GM21526 (cell line): ENCODE measurements around the gene PCDHA7.
"Not testable (repeated sequence)": the region's sequence is repeated elsewhere in the genome, so short reads cannot be mapped to it uniquely, and the experiment has no call there.

Source experiments
- ATAC-seq: cut with Tn5 transposase; IDR thresholded peaks from one replicate; pipeline ENCODE4 v1.9.1; 2021; ENCODE audit warnings: moderate library complexity; ENCODE audit not compliant: unreplicated experiment, low FRiP score

Gene PCDHA7

GRCh38 chr5:140857987-140858240 lies 23.8 kb downstream of the PCDHA7 start:
- no peak for ATAC-seq

GRCh38 chr5:140862441-140863295 lies 28.6 kb downstream of the PCDHA7 start:
- no peak for ATAC-seq

- no peak for ATAC-seq
Measured at GRCh38 chr5:140868721-140869554, 34.9 kb downstream of the PCDHA7 start, which contains the start of gene PCDHA11. PCDHA11 (plus strand) TSS chr5:140868957; CDS start chr5:140869104, 147 bp downstream.

GRCh38 chr5:140869555-140869886 lies 35.5 kb downstream of the PCDHA7 start:
- ATAC-seq, result no peak

GRCh38 chr5:140870221-140871201 lies 36.4 kb downstream of the PCDHA7 start:
- ATAC-seq, result no peak

- ATAC-seq, result no peak
Measured at GRCh38 chr5:140875085-140876065, 41.3 kb downstream of the PCDHA7 start, which contains the start of gene PCDHA12. PCDHA12 (plus strand) TSS chr5:140875308; CDS start chr5:140875473, 165 bp downstream.

GRCh38 chr5:140876541-140877261 lies 42.6 kb downstream of the PCDHA7 start:
- ATAC-seq, result not testable (repeated sequence)

GRCh38 chr5:140877262-140877581 lies 43.2 kb downstream of the PCDHA7 start:
- ATAC-seq, result no peak

GRCh38 chr5:140881889-140882590 lies 48.0 kb downstream of the PCDHA7 start, which contains the start of gene PCDHA13:
PCDHA13 (plus strand) TSS chr5:140882124; CDS start chr5:140882269, 145 bp downstream.
- ATAC-seq, result no peak

GRCh38 chr5:140882591-140882899 lies 48.5 kb downstream of the PCDHA7 start:
- ATAC-seq, result no peak

GRCh38 chr5:140883373-140883772 lies 49.3 kb downstream of the PCDHA7 start:
- ATAC-seq, result no peak

- no peak for ATAC-seq
Measured at GRCh38 chr5:140883927-140884697, 50.0 kb downstream of the PCDHA7 start.
